ENCODE measurements around the gene SH3D21.

DNA sequence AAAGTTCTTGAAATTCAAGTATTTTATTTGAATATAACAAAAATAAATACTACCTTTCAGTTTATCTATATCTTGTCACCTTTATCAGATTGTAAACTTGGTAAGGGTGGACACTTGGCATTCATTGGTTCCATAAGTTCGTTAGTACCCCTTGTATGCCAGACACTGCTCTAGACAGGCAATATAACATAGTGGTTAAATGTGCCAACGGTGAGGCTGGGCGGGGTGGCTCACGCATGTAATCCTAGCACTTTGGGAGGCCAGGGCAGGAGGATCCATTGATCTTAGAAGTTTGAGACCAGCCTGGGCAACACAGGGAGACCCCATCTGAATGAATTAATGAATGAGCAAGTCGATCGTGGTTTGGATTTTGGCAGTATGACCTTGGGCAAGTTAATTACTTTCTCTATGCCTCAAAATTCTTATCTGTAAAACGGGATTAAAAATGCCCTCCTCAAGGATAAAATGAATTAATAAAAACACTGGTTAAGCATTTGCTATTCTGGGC lies 26.3 kb upstream of the SH3D21 start:
- TF ChIP-seq, protein P1, sequence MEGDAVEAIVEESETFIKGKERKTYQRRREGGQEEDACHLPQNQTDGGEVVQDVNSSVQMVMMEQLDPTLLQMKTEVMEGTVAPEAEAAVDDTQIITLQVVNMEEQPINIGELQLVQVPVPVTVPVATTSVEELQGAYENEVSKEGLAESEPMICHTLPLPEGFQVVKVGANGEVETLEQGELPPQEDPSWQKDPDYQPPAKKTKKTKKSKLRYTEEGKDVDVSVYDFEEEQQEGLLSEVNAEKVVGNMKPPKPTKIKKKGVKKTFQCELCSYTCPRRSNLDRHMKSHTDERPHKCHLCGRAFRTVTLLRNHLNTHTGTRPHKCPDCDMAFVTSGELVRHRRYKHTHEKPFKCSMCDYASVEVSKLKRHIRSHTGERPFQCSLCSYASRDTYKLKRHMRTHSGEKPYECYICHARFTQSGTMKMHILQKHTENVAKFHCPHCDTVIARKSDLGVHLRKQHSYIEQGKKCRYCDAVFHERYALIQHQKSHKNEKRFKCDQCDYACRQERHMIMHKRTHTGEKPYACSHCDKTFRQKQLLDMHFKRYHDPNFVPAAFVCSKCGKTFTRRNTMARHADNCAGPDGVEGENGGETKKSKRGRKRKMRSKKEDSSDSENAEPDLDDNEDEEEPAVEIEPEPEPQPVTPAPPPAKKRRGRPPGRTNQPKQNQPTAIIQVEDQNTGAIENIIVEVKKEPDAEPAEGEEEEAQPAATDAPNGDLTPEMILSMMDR (IDR thresholded peaks at IDR 0.05; ENCODE audit: borderline replicate concordance, extremely low read depth, low read length, poor library complexity, severe bottlenecking): no peak
- no peak for TF ChIP-seq EZH2 (IDR thresholded peaks at IDR 0.05; ENCODE audit: borderline replicate concordance, low read depth, low read length, severe bottlenecking)
